HS-5 (cell line): ENCODE measurements around the gene CDON.

ENCODE experiments used
- DNase-seq: peaks from one replicate; pipeline ENCODE4 v3.0.0-alpha.2; 2012; ENCODE audit warnings: low read depth

CDON gene

DNA sequence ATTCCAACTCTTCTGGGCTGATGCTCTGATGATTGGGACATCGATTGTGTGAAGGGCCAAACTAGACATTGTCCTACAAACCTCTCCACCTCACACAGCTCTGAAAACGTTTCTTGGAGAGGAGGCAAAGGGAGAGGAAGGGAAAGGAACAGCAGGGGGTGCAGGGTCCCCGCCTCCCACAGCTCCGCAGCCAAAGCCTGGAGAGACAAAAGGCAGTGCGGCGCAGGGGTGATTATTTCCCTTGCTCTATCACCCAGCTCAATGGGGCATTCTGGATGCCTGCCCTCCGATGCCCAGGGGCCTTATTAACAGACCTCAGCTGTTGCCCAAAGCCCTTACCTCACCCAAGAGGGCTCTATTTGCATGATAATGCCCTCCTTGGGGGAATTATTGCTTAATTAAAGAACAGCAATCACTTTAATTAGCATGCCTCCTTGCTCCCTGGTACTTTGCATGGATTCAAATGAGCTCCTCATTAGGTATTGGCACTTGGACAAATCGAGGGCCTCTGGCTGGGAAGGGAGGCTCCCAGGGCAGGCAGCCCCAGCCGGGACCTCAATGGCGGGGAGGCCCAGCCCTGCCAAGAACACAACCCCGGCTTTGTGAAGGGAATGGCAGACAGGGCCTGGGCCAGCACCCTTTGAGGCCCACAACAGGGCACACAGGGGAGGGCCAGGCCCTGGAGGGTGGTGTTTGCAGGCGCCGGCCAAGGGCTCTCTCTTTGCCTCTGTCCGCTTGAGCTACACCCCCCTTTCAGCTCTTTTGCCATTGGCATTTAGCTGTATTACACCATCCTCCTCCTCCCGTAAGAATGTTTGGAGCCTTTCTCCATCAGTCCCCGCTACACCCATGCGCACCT is 19.8 kb upstream of the CDON start:
- DNase-seq = no peak

DNA sequence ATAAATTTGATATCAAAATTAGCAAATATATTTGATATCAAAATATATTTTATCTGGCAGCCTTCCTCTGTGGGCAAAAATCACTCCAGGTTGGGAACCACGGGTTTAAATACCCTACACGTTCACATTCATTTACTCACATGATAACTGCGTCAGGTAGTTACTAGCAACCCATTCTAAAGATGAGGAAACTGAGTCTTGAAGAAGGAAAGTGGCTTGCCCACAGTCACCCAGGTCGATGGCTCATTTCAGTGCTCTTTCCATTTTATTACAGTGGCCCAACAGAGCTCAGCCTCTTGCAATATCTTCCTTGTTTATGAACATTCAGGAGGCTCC is 19.2 kb upstream of the CDON start:
- no peak for DNase-seq

DNA sequence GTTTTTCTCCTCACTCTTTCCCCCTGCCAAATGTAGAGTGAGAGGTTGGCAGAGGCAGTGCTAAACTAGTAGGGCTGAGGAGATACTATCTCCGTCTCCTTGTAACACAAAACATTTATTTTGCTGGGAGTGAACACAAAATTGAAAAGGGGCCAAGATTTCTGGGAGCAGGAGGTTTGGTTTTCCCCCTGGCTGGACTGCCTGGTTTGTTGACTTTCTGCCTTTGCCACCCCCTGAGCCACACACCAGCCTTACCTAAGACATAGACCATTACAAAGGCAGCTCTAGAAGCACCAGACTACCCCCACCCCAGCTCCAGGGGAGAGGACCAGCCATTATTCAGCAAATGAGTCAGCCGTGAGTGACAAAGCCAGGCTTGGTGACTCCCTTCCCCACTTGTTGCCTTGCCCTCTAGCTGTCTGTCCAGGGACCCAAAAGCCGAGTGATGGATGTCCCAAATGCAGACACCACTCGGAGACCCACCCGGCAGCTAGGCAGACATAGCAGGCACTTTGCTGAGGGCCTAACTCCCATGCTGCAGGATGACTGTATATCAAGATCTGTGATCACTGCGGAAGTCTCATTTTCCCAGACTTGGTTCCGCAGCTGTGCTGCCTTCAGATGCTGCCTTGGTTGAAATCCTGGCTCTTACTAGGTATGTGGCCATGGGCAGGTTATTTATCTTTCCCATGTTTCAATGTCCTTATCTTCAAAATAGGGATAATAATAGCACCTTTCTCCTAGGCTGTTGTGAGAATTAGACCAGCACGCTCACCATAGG is 17.7 kb upstream of the CDON start:
- DNase-seq = no peak

- no peak for DNase-seq
These were observed 17.0 kb upstream of the CDON start for GRCh38 chr11:126079621-126080124.

DNA sequence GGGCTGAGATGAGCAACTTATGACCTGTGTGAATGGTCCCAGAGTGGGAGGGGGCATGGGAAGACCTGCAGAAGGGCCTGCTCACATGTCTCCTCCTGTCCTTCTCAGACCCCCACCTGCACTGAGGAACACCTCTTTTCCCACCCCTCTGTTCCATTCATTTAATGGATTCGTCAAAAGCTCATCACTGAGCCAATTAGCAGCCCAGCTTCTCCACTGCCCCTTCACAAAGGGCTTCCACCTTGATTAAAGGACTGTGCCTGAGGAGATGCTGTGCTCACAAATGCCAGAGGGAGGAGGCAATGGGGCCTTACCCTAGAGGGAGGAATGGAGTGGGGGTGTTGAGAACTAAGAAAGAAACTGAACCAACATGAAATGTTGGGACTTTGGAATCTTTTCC is 14.0 kb upstream of the CDON start:
- no peak for DNase-seq

DNA sequence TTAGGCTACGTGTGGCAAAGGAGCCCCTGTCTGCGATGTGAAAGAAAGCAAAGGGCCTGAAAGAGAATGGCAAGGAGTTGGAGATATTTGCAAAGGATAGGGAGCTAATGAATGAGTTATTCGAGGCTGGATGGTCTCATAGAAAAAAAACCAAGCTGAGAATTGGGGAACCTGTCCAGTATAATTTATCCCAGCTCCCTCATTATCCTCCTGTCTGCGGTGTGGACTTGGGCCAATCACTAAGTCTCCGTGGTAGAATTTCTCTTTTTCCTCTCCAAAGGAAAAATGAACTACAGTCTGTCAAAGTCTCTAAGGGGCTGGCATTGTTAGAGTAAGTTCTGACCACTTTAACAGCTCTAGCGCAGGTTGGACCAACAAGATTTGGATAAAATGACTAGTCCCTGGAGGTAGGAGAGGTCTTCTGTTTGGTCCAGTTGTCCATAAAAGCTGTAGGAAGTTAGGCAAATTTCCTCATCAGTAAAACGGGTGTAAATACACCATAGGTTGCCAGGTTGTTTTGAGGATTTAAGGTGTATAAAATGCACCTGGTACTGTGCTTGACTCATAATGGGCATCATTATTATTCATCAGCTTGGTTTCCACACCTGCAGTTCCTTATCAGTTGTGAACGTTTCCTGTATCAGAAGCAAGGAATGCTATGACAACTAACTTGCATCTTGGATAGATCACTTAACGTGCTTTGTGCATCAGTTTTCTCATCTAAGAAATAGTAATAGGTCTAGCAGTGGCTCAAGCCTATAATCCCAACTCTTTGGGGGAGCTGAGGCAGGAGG is 10.3 kb upstream of the CDON start:
- DNase-seq = no peak

- no peak for DNase-seq
These were observed 9.6 kb upstream of the CDON start for GRCh38 chr11:126072141-126072741.

DNA sequence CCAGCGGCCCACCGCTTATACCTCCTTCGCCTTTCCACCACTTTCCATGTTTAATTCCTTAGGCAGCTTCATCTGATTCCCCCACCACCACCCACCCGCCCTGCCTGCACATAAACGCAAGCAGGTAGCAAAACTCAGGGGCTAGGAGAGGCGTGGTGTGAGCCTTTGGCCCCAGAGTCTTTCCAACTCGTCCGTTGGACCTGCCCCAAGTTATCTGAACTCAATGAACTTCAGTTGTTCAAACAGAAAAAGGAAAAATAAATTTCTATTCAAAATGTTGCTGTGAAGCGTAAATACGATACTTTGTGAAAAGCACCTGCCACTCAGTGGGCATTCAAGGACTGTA is 814 bp upstream of the CDON start:
- DNase-seq = no peak

- DNase-seq = no peak
These were observed 673 bp downstream of the CDON start for GRCh38 chr11:126061707-126062678.

DNA sequence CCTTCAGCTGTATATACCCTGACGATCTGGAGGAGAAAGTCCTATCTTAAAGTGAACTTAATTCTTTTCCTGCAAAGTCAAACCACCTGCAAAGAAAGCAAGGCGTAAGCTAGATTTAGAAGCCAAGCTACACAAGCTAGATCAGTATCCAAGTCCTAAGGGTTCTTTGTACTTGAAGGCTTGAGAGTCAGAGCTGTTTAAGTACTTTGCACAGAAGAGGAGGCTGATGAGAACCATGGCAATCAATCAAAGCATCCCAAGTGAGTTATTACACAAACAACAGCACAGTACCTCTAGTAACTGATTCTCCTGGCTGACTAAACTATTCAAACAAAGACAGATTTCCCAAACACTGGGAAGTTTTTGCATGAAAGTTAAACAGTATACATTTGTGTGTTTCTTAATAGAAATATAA is 1.9 kb downstream of the CDON start:
- no peak for DNase-seq

DNA sequence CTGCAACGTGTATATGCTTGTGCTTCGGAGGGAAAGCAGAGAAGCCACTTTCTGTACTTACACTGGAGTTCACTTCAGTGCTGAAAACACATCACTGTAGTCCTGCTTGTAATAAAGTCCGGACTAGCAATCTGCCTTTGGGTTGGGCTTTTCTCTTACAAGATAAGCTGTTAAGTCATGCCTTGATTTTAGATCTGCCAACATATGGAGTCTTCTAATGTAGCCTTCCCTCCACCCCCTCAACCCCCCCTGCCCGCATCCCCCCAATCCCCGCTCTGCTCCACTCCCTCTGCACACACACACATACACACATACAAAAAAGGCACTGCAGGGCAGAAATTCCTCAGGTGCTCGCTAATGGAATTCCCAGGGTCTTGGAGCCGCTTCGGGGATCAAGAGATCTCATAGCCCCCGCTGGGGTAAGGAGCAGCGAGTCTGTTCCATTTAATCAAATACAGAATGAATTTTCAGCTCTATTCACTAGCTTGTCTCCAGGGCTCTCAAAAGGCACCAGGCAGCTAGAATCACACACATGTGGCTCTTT is 3.4 kb downstream of the CDON start:
- no peak for DNase-seq

- DNase-seq = no peak
These were observed 4.4 kb downstream of the CDON start for GRCh38 chr11:126058105-126058874.

- no peak for DNase-seq
These were observed 7.8 kb downstream of the CDON start for GRCh38 chr11:126054882-126055281.

DNA sequence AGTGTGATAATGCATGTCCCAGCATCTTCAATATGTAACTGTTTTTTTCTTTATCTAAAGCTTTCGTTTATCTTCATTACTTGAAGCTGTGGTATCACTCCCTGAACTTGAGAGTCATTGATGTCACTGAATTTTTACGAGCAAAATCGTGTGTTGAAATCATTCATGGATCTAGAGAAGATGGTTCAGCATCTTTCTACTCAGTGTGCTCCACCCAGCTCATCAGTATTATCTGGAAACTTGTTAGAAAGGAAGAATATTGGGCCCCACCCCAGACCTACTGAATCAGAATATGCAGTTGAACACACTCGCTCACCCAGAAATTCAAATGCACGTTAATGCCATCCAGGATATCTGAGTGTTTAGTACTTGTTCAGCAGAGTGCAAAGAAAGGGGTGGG is 8.3 kb downstream of the CDON start:
- DNase-seq = no peak

GRCh38 chr11:126053415-126054286 is 9.0 kb downstream of the CDON start:
- no peak for DNase-seq

DNA sequence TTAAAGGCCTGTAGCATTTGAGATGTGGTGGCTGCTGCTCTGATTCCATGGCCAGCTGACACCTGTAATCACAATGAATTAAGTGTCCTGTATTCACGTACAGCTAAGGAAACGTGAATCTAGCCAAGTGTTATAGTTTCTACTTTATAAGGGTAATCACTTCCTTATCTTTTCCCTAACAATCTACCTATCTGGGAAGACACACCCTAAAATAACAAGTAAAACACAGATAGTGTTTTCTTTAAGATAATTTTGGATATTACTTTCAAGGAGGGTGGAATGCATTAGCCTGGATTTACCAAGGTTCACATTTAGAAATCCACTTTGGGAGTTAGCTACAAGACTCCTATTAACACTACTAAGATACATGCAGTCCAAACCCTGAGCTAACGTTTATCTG is 11.5 kb downstream of the CDON start:
- no peak for DNase-seq

- DNase-seq = no peak
These were observed 13.5 kb downstream of the CDON start for GRCh38 chr11:126049159-126049558.

- no peak for DNase-seq
These were observed 14.5 kb downstream of the CDON start for GRCh38 chr11:126048197-126048596.
